ENCODE measurements around the gene OSBPL8.

GRCh38 chr12:76303989-76304460, 255.5 kb downstream of the OSBPL8 start:
- TF ChIP-seq CTCF (conservative IDR thresholded peaks at IDR 0.05 in 1 of 2, IDR thresholded peaks at IDR 0.05 in 1 of 2; ENCODE audit: extremely low read depth in 1 of 2, insufficient read depth in 1 of 2, low read depth in 1 of 2, low read length in 2 of 2): no peak
- TF ChIP-seq EZH2 (IDR thresholded peaks at IDR 0.05; ENCODE audit: borderline replicate concordance, low read length): no peak
